ENCODE measurements around the gene APOC4.
A peak's percentile ranks its signal among the peaks of the same experiment; 100 is the strongest.
"Not testable (repeated sequence)": the region's sequence is repeated elsewhere in the genome, so short reads cannot be mapped to it uniquely, and the experiment has no call there.

APOC4 gene

GRCh38 chr19:44942067-44942571 is at the start of gene APOC4:
APOC4 (plus strand) TSS chr19:44942237; CDS start chr19:44942278, 41 bp downstream.
- DNase-seq, result no peak

GRCh38 chr19:44892932-44893331 is 49.1 kb upstream of the APOC4 start:
- no peak for DNase-seq

GRCh38 chr19:44893332-44894051 is 48.5 kb upstream of the APOC4 start:
- no peak for DNase-seq

- DNase-seq, result no peak
Observed at GRCh38 chr19:44894052-44894400, 48.0 kb upstream of the APOC4 start.

- DNase-seq, result no peak
Observed at GRCh38 chr19:44894946-44895345, 47.1 kb upstream of the APOC4 start.

- DNase-seq, result no peak
Observed at GRCh38 chr19:44897835-44898234, 44.2 kb upstream of the APOC4 start.

- no peak for DNase-seq
Observed at GRCh38 chr19:44900328-44901244, 41.5 kb upstream of the APOC4 start.

GRCh38 chr19:44903216-44903601 is 38.8 kb upstream of the APOC4 start:
- DNase-seq, result no peak

GRCh38 chr19:44903602-44904425 is 38.2 kb upstream of the APOC4 start:
- peak; percentile 32 to 70 for DNase-seq

- DNase-seq, result no peak
Observed at GRCh38 chr19:44904426-44904994, 37.5 kb upstream of the APOC4 start.

- no peak for DNase-seq
Observed at GRCh38 chr19:44905437-44906160, 36.4 kb upstream of the APOC4 start, which contains the start of gene APOE. APOE (plus strand) TSS chr19:44905796; CDS start chr19:44906625, 829 bp downstream.

GRCh38 chr19:44907613-44908012 is 34.4 kb upstream of the APOC4 start:
- no peak for DNase-seq

GRCh38 chr19:44908074-44908835 is 33.8 kb upstream of the APOC4 start:
- DNase-seq, result no peak

- DNase-seq, result no peak
Observed at GRCh38 chr19:44908836-44909261, 33.2 kb upstream of the APOC4 start.

- DNase-seq, result no peak
Observed at GRCh38 chr19:44909775-44910174, 32.3 kb upstream of the APOC4 start.

- DNase-seq, result not testable (repeated sequence)
Observed at GRCh38 chr19:44911896-44912295, 30.1 kb upstream of the APOC4 start.

GRCh38 chr19:44912854-44913253 is 29.2 kb upstream of the APOC4 start:
- peak in 1 of 2 experiments; percentile 67 for DNase-seq

GRCh38 chr19:44913512-44914432 is 28.3 kb upstream of the APOC4 start:
- DNase-seq, result not testable (repeated sequence)

GRCh38 chr19:44914433-44915206 is 27.4 kb upstream of the APOC4 start, which contains the start of gene APOC1:
APOC1 (plus strand) TSS chr19:44914608; CDS start chr19:44914892, 284 bp downstream.
- DNase-seq, result peak; percentile 81 to 91
